Prostate gland (tissue), 2 donors: ENCODE measurements around the gene EIF6.

Experiments used
- POLR2AphosphoS5 ChIP-seq: sonication (generic); formaldehyde crosslinking; IDR thresholded peaks from one replicate; pipeline ENCODE4 v1.6.1; 2017; ENCODE audit warnings: antibody characterized with exemption
- TF ChIP-seq, protein P1 (sequence below), 4 experiments: fragments of 200-600 bp in 2 of 4; fragments of 450-650 bp in 2 of 4; sonication (generic) in 2 of 4; IDR thresholded peaks; 1 replicate in 3 of 4; 2 replicates in 1 of 4; pipeline ENCODE4 v1.5.1; 2016 to 2019; ENCODE audit warnings: antibody characterized with exemption in 4 of 4, mild to moderate bottlenecking in 2 of 4, moderate library complexity in 2 of 4

DNA sequence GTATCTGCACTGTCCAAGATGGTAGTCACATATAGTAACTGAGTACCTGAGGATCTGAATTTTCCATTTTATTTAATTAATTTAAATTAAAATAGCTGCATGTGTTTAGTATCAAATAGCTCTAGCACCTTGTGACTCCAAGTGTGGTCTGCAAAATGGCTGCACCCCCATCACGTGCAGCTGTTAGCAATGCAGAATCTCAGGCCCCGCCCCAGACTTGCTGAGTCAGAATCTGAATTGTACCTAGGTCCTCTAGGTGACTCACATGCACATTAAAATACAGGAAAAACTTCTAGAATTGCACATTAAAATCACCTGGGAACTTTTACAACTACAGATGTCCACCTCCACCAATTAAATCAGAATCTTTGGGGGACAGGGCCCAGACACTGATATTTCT, 26.8 kb upstream of the EIF6 start:
- TF ChIP-seq, protein P1, sequence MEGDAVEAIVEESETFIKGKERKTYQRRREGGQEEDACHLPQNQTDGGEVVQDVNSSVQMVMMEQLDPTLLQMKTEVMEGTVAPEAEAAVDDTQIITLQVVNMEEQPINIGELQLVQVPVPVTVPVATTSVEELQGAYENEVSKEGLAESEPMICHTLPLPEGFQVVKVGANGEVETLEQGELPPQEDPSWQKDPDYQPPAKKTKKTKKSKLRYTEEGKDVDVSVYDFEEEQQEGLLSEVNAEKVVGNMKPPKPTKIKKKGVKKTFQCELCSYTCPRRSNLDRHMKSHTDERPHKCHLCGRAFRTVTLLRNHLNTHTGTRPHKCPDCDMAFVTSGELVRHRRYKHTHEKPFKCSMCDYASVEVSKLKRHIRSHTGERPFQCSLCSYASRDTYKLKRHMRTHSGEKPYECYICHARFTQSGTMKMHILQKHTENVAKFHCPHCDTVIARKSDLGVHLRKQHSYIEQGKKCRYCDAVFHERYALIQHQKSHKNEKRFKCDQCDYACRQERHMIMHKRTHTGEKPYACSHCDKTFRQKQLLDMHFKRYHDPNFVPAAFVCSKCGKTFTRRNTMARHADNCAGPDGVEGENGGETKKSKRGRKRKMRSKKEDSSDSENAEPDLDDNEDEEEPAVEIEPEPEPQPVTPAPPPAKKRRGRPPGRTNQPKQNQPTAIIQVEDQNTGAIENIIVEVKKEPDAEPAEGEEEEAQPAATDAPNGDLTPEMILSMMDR (IDR thresholded peaks at IDR 0.05), result no peak
- TF ChIP-seq POLR2AphosphoS5, result no peak
